ENCODE data around the gene CDH4.

DNA sequence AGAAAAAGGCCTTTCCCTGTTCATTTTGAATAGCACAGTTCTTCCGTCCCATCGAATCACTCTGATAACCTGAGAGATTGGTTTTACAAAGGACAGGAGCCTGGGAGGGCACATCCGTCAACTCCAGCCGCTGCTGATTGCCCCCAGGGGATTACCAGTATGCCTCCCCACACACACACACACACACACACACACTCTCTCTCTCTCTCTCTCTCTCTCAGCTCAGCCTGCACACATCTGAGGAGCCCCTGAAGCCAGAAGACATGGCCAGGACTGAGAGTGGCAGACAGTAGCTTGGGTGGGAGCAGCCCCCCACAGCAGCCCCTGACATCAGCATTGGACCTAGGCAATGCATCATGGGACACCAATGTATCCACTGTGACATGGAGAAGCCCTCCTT, 13.2 kb upstream of the CDH4 start:
- TF ChIP-seq, protein P1, sequence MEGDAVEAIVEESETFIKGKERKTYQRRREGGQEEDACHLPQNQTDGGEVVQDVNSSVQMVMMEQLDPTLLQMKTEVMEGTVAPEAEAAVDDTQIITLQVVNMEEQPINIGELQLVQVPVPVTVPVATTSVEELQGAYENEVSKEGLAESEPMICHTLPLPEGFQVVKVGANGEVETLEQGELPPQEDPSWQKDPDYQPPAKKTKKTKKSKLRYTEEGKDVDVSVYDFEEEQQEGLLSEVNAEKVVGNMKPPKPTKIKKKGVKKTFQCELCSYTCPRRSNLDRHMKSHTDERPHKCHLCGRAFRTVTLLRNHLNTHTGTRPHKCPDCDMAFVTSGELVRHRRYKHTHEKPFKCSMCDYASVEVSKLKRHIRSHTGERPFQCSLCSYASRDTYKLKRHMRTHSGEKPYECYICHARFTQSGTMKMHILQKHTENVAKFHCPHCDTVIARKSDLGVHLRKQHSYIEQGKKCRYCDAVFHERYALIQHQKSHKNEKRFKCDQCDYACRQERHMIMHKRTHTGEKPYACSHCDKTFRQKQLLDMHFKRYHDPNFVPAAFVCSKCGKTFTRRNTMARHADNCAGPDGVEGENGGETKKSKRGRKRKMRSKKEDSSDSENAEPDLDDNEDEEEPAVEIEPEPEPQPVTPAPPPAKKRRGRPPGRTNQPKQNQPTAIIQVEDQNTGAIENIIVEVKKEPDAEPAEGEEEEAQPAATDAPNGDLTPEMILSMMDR (IDR thresholded peaks at IDR 0.05) = no peak
- TF ChIP-seq POLR2AphosphoS5 (IDR thresholded peaks at IDR 0.05) = no peak

Data from upper lobe of left lung (tissue), 4 donors.